ENCODE results near the gene MACROD2. TPM values are rescaled to one million over a fixed set of nuclear protein-coding genes. Genes with fewer than 3 reads are reported as not detected.

The MACROD2 gene
- total RNA-seq, 1 experiment from 2014 or later: 1.6 TPM

DNA sequence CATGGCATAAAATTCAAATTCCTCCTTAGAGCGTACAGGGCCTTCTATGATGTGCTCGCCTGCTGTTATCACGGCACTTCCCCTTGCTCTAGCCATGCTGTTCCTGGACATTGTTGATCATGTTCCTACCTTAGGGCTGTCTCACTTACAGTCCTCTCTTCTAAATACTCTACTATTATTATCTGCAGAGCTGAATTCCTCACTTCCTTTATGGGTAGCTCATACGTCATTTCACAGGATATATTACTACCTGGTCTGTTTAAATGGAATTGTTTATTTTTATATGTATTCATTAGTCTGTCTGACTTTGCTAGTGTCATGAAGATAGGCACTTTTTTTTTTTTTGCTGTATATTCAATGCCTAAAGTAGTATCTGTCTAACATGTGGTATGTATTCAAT lies 436.8 kb downstream of the MACROD2 start:
- Histone ChIP-seq H3K79me1 (ENCODE audit: insufficient read depth, low read depth, low read length, poor library complexity, severe bottlenecking) (no peaks in the 10 kb centered on the region), H3K4ac (ENCODE audit: low read depth, low read length) (no peak overlapping the region), H3K27me3 (ENCODE audit: insufficient read depth, low read length) (no peaks in the 10 kb centered on the region), H2BK20ac (ENCODE audit: low read depth, low read length, poor library complexity, severe bottlenecking) (no peak overlapping the region), H3K4me2 (ENCODE audit: insufficient read depth, insufficient read length, low read length) (no peak overlapping the region), H3K4me1 (ENCODE audit: insufficient read depth, low read length) (no peaks in the 10 kb centered on the region), H4K20me1 (ENCODE audit: control insufficient read depth, insufficient read depth, insufficient read length) (no peaks in the 10 kb centered on the region), H3K9me3 (ENCODE audit: control insufficient read depth, low read depth, low read length) (no peaks in the 10 kb centered on the region), H3K56ac (ENCODE audit: insufficient read length, low read depth, low read length) (no peak overlapping the region), H2BK120ac (ENCODE audit: low read depth, low read length, poor library complexity, severe bottlenecking) (no peak overlapping the region), H3K79me2 (ENCODE audit: insufficient read depth, low read length) (no peaks in the 10 kb centered on the region), H3K23ac (ENCODE audit: insufficient read length, low read depth, low read length) (no peak overlapping the region), H3T11ph (ENCODE audit: low read length) (no peak overlapping the region), H3K18ac (ENCODE audit: insufficient read length, low read depth, low read length) (no peak overlapping the region), H2BK15ac (ENCODE audit: low read depth, low read length) (no peak overlapping the region), H3K27ac (ENCODE audit: insufficient read length, low read depth, low read length) (no peak overlapping the region), H2BK5ac (ENCODE audit: insufficient read length, low read length) (no peak overlapping the region), H2AFZ (ENCODE audit: low read length) (no peak overlapping the region), H3K14ac (ENCODE audit: insufficient read depth, low read length) (no peak overlapping the region), H4K5ac (ENCODE audit: insufficient read length, low read depth, low read length) (no peak overlapping the region), H2AK5ac (ENCODE audit: insufficient read length, low read length) (no peak overlapping the region), H3K23me2 (ENCODE audit: insufficient read length, low read depth, low read length, poor library complexity, severe bottlenecking) (no peaks in the 10 kb centered on the region), H2BK12ac (ENCODE audit: insufficient read length, low read depth, low read length) (no peak overlapping the region), H4K8ac (replicated peaks; ENCODE audit: insufficient read length, low read depth, low read length) (no peak overlapping the region), H3K9ac (ENCODE audit: extremely low read depth, insufficient read length, low read length) (no peak overlapping the region), H4K91ac (ENCODE audit: insufficient read length, low read depth, low read length) (no peak overlapping the region)
- TF ChIP-seq, protein P1, sequence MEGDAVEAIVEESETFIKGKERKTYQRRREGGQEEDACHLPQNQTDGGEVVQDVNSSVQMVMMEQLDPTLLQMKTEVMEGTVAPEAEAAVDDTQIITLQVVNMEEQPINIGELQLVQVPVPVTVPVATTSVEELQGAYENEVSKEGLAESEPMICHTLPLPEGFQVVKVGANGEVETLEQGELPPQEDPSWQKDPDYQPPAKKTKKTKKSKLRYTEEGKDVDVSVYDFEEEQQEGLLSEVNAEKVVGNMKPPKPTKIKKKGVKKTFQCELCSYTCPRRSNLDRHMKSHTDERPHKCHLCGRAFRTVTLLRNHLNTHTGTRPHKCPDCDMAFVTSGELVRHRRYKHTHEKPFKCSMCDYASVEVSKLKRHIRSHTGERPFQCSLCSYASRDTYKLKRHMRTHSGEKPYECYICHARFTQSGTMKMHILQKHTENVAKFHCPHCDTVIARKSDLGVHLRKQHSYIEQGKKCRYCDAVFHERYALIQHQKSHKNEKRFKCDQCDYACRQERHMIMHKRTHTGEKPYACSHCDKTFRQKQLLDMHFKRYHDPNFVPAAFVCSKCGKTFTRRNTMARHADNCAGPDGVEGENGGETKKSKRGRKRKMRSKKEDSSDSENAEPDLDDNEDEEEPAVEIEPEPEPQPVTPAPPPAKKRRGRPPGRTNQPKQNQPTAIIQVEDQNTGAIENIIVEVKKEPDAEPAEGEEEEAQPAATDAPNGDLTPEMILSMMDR (conservative IDR thresholded peaks at IDR 0.05): no peak
- H3K4me3 Mint-ChIP-seq: no peak overlapping the region
- H3K4me1 Mint-ChIP-seq: no peaks in the 10 kb centered on the region
- WGBS (ENCODE audit: extremely low coverage, insufficient read length, low lambda C conversion rate): no CpG with 5 or more reads among the region's 4 CpGs
- no peak overlapping the region for H3K27ac Mint-ChIP-seq
- no peak for DNase-seq
- H3K9me3 Mint-ChIP-seq: no peaks in the 10 kb centered on the region
- no peaks in the 10 kb centered on the region for H3K27me3 Mint-ChIP-seq (ENCODE audit: low read depth)
- H3K36me3 Mint-ChIP-seq (ENCODE audit: insufficient read depth in 1 of 3, low read depth in 3 of 3): no peaks in the 10 kb centered on the region

Measured in H9 (cell line).